ENCODE results near the gene DLG1.

GRCh38 chr3:197181741-197182140 lies 116.7 kb downstream of the DLG1 start:
- no peak for TF ChIP-seq CTCF (conservative IDR thresholded peaks at IDR 0.05; ENCODE audit: low read depth in 2 of 2)
- TF ChIP-seq EZH2 (IDR thresholded peaks at IDR 0.05; ENCODE audit: low read depth, unreplicated experiment): no peak
- no peak for TF ChIP-seq POLR2AphosphoS5 (IDR thresholded peaks at IDR 0.05; ENCODE audit: low read depth)
- no peak for TF ChIP-seq ZNF462 (CRISPR knock-in tag; IDR thresholded peaks at IDR 0.05)
- TF ChIP-seq STAT1 (IDR thresholded peaks at IDR 0.05; ENCODE audit: unreplicated experiment): no peak
- no peak for TF ChIP-seq REST (IDR thresholded peaks at IDR 0.05; ENCODE audit: unreplicated experiment)
- TF ChIP-seq EZH2phosphoT487 (IDR thresholded peaks at IDR 0.05; ENCODE audit: unreplicated experiment): no peak
- TF ChIP-seq CREB1 (CRISPR knock-in tag; IDR thresholded peaks at IDR 0.05; ENCODE audit: low read depth): no peak
